Measurements from ENCODE around the gene PAIP2. TPM values are rescaled to one million over a fixed set of nuclear protein-coding genes. Genes with fewer than 3 reads are reported as not detected.
"Not testable (repeated sequence)": the region's sequence is repeated elsewhere in the genome, so short reads cannot be mapped to it uniquely, and the experiment has no call there.

The PAIP2 gene
- polyA plus RNA-seq, 4 donors, result 165 to 197 (median 196) TPM

- no peak for DNase-seq (ENCODE audit: low read depth in 4 of 4, low spot score in 3 of 4)
These were observed 35.6 kb downstream of the PAIP2 start for GRCh38 chr5:139377226-139377625.

GRCh38 chr5:139378101-139378825 is 36.6 kb downstream of the PAIP2 start:
- DNase-seq (ENCODE audit: low read depth in 4 of 4, low spot score in 3 of 4), result no peak

DNA sequence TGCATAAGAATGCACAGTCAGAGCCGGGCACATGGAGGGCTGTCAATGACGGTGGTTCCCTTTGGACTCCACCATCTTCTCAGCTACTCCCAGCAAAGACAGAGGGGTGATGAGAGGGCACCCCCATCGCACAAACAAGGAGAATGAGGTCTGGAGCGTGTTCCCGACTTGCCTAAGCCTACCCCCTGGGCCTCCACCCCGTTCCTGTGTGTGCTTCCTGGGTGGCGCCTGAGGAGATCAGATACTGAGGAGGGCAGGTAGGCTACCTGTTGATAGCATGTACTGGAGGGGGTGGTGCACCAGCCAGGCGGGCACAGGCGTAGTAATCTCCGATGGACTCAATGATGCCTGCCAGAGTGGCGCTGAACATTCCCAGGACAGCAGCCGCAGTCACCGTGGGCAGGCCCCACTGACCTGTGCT is 37.3 kb downstream of the PAIP2 start:
- DNase-seq (ENCODE audit: low read depth in 4 of 4, low spot score in 3 of 4), result no peak

DNA sequence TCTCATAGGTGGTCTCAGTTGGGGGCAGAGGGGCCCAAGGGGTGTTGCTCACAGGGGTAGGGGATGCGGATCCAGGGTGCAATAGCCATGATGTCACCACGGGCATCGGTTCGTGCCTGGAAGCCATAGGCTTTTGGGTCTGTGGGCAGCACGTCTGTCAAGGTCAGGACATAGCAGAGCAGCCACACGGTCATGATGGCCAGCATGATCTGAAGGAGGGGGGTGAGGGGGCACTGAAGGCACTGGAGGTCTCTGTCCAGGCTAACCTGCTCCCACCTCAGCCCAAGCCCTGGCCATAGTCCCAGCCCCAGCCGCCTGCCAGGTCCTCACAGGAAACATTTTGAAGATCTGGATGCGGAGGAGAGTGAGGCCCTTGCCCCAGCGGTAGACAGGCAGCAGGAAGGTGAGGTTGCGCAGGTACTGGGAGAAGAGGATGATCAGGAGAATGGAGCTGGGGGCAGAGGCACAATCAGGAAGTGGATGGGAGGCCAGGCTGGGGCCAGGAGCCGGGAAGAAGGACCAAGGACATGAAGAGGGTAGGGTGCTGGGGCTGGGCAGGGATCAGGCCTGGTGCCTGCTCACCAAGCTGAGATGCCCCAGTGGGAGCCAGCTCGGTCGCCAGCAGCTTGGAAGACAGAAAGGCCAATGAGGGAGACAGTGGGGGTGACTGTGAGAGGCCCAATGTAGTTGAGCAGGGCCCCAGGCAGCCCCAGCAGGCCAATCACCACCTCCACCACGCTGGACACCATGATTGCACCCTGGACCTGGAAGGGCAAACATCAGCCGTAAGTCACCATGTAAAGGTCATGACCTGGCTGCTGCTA is 38.2 kb downstream of the PAIP2 start:
- DNase-seq (ENCODE audit: low read depth in 4 of 4, low spot score in 3 of 4), result no peak

DNA sequence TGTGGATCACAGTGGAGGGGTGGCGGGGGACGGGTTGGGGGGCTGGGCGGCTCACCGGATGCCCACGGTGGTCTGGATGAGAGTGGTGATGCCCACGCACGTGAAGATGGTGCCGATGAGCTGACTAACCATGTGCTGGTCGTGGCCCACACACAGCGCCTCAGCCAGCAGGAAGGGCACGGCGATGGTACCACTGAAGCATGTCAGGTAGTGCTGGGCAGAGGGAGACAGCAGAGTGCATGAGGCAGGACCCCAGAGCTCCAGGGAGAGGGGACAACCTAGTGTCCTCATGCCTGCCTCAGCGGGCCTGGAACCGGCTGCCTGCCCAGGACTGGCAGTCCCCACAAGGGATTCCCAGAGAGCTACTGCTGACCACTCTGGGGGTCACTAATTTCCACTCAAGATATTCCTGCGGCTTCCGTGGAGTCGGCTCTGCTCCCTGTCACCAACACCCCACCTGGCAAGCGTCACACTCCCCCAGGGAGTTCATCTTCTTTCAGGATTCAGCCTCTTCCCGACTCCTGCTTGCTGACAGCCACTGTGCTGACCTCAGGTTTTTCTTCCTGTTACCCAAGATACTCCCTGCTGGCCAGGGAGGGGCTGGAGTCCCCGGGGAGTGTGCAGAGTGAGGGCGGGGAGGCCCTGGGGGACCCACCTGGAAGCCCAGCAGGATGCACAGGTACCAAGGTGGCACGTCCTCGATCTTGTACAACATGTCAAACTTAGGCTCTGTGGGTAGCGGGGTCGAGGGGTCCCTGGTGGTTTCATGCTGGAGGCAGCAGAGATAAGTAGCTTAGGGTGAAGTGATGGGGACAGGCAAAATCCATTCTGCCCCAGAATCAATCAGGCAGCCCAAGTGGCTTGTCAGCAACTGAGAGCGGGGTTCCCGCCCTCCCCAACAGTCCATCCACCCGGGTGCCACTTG is 40.4 kb downstream of the PAIP2 start:
- no peak for DNase-seq (ENCODE audit: low read depth in 4 of 4, low spot score in 3 of 4)

DNA sequence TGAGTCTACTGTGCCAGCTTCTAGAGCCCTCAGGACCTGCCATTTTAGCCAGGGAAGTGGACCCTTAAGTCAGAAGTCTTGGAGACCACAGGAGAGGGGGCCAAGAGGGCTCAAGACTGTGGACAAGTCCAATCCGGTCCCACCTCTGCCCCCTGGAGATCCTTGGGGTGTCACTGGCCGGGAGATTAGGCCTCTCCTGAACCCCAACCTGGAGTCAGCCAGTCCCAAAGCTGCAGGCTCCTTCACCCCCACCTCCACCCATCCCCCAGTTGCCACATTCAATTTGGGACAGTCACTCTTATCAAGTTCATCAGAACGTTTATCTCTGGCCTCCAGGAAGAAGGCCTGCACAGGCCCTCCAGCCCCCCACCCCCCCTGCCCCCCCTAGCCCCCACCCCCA is 41.2 kb downstream of the PAIP2 start:
- DNase-seq (ENCODE audit: low read depth in 4 of 4, low spot score in 3 of 4), result no peak

- no peak for DNase-seq (ENCODE audit: low read depth in 4 of 4, low spot score in 3 of 4)
These were observed 41.8 kb downstream of the PAIP2 start, which contains the start of gene SLC23A1 for GRCh38 chr5:139383275-139383992. Gene SLC23A1 (minus strand): TSS chr5:139383297. CDS start chr5:139383253, 44 bp downstream.

DNA sequence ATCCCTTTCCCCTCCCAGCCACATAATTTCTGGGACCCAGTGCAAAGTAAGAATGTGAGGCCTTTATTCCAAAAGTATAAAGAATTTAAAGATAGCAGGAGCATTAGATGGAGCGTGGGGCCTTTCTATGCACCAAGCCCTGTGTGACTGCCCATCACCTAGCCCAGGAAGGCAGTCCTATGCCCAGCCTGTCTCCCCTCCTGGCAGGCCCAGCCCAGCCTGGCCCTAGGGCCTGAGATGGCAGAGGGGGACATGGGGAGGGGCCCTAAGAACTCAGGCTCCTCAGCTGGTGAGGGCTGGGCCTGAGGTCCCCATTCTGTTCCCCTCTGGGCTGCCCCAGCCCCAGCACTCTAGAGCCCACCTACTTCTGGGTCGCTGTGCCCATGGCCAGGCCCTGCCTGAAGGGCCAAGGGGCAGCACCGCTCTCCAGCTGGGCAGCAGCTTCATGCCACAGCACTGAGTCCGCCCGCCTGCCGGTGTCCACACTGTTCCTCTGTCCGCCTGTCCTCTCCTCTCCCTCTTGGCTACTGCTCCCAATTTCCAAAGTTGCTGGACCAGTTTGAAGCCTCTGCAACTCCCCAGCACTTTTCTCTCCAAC is 42.4 kb downstream of the PAIP2 start:
- DNase-seq (ENCODE audit: low read depth in 4 of 4, low spot score in 3 of 4), result no peak

DNA sequence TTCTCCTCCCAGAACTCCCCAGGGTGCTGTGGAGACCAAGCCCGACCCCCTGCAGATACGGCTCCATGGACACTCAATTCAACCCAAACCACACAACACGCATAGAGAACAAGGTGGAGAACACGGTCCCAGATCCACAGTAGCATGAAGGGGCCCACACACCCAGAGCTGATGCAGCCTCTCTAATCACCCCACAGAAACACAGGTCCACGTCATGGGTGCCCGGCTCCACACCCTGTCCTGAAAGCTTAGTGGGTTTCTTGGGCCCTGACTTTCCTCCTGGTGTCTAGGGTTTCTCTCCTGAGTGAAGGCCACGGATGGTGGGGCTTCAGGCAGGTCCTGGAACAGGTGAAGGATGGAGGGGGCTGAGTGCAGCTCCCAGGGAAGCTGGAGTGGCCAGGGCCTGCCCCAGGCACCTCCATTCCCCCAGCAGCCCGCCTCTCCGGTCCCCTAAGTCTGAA is 43.0 kb downstream of the PAIP2 start:
- no peak for DNase-seq (ENCODE audit: low read depth in 4 of 4, low spot score in 3 of 4)

- DNase-seq (ENCODE audit: low read depth in 4 of 4, low spot score in 3 of 4), result no peak
These were observed 43.7 kb downstream of the PAIP2 start for GRCh38 chr5:139385061-139386049.

DNA sequence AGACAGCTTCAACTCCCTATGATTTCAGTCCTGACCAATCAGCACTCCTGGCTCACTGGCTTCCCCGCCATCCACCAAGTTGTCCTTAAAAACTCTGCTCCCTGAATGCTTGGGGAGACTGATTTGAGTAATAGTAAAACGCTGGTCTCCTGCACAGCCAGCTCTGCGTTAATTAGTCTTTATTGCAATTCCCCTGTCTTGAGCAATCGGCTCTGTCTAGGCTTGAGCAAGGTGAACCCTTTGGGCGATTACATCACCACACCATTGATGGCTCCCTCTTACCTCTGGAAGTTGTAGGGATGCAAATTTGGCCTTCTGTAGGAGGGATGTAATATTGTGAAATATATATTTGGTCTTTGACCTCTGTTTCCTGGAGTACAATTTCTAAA is 44.4 kb downstream of the PAIP2 start:
- no peak for DNase-seq (ENCODE audit: low read depth in 4 of 4, low spot score in 3 of 4)

GRCh38 chr5:139386956-139387355 is 45.3 kb downstream of the PAIP2 start:
- DNase-seq (ENCODE audit: low read depth in 4 of 4, low spot score in 3 of 4), result not testable (repeated sequence)

DNA sequence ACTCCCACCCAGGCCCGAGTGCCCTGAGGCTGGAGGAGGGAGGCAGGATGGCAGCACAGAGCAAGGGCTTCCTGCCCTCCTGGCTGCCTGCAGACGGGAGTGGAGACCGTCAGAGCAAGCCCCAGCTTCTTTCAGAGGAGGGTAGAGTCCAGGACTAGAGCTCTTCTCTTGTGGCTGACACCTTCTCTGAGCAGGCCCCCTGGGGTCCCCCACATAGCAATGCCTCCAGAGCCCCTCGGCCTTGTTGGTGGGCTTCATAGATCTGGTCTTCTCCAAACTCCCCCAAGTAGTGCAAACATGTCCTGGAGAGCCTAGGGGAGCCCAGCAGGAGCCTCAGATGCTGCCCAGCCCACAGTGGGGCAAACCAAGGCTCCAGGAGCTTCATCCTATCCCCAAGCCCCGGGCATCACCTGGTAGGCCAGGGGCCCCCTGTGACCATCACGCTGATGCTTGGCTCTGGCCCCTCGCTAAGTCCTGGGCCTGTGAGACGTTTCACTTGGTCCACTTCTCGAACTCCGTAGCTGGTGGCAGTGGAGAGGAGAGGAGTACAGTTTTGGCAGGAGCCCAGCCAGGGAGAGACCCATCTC is 46.0 kb downstream of the PAIP2 start:
- DNase-seq (ENCODE audit: low read depth in 4 of 4, low spot score in 3 of 4), result no peak

DNA sequence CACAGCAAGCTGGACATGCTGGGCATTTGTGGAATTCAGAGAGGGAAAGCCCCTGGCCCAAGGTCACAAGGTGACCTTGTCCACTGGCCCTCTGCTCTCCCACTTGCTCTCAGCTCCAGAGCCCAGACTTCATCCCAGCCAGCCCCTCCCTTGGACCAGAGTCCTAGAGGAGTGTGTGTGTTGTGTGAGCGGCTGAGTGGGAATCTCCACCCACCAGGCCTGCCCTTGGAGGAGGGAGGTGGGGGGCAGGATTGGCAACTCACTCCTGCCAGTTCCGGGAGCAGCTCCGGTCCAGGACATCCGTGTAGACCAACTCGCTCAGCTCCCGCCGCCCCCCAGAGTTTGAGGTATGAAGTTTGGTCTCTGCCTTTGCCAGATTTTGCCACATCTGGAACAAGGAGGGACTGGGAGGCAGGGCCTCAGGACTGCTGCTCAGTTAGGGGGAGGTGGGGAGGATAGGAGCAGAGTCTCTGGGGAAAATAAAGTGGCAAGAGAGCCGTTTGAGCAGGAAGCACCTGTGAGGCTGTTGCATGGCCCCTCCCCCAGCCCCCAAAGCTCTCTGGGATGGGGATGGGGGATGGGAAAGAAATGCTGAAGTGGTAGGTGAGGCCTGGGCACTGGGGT is 46.7 kb downstream of the PAIP2 start:
- DNase-seq (ENCODE audit: low read depth in 4 of 4, low spot score in 3 of 4), result no peak

- no peak for DNase-seq (ENCODE audit: low read depth in 4 of 4, low spot score in 3 of 4)
These were observed 48.3 kb downstream of the PAIP2 start, which contains the start of gene MZB1 for GRCh38 chr5:139389701-139390638. Gene MZB1 (minus strand): TSS chr5:139389913. CDS start chr5:139389856, 57 bp downstream.

Data from right renal pelvis (tissue), 4 donors.